ENCODE measurements around the gene SYMPK.
A peak's percentile ranks its signal among the peaks of the same experiment; 100 is the strongest.

- TF ChIP-seq POLR2A (IDR thresholded peaks at IDR 0.05), result peak in 3 of 4 donors; percentile 50 to 88 (median 74)
- TF ChIP-seq, protein P1, sequence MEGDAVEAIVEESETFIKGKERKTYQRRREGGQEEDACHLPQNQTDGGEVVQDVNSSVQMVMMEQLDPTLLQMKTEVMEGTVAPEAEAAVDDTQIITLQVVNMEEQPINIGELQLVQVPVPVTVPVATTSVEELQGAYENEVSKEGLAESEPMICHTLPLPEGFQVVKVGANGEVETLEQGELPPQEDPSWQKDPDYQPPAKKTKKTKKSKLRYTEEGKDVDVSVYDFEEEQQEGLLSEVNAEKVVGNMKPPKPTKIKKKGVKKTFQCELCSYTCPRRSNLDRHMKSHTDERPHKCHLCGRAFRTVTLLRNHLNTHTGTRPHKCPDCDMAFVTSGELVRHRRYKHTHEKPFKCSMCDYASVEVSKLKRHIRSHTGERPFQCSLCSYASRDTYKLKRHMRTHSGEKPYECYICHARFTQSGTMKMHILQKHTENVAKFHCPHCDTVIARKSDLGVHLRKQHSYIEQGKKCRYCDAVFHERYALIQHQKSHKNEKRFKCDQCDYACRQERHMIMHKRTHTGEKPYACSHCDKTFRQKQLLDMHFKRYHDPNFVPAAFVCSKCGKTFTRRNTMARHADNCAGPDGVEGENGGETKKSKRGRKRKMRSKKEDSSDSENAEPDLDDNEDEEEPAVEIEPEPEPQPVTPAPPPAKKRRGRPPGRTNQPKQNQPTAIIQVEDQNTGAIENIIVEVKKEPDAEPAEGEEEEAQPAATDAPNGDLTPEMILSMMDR (IDR thresholded peaks at IDR 0.05), result peak in 2 of 6 experiments; percentile 7 to 46
These were observed 22.8 kb upstream of the SYMPK start, which contains the start of gene IRF2BP1 for GRCh38 chr19:45885556-45886426.
